SJCRH30 (cell line): Measurements from ENCODE around the gene APC. TPM values are rescaled to one million over a fixed set of nuclear protein-coding genes. Genes with fewer than 3 reads are reported as not detected.

Experiments used
- DNase-seq, 2 experiments: peaks; one replicate each; pipeline ENCODE4 v3.0.0-alpha.2; 2015 to 2020
- H3K27ac ChIP-seq: fragments of 250-450 bp; sonication (Bioruptor Pico); 2 replicates; pipeline ENCODE4 v1.5.1; 2020; ENCODE audit warnings: mild to moderate bottlenecking, moderate library complexity
- H3K27me3 ChIP-seq: fragments of 250-450 bp; sonication (Bioruptor Pico); 2 replicates; pipeline ENCODE4 v1.5.1; 2020; ENCODE audit warnings: mild to moderate bottlenecking, moderate library complexity
- H3K36me3 ChIP-seq: fragments of 250-450 bp; sonication (Bioruptor Pico); 2 replicates; pipeline ENCODE4 v1.5.1; 2020; ENCODE audit warnings: mild to moderate bottlenecking, moderate library complexity
- H3K4me1 ChIP-seq: fragments of 250-450 bp; sonication (Bioruptor Pico); 2 replicates; pipeline ENCODE4 v1.5.1; 2020; ENCODE audit warnings: mild to moderate bottlenecking, moderate library complexity
- H3K4me3 ChIP-seq: fragments of 250-450 bp; sonication (Bioruptor Pico); 2 replicates; pipeline ENCODE4 v1.5.1; 2020; ENCODE audit warnings: mild to moderate bottlenecking, moderate library complexity
- H3K9me3 ChIP-seq: fragments of 250-450 bp; sonication (Bioruptor Pico); replicated peaks from 2 replicates; pipeline ENCODE4 v1.5.1; 2020; ENCODE audit warnings: mild to moderate bottlenecking, moderate library complexity
- total RNA-seq: library from RNA; depleted of rRNA; stranded (reverse); fragments of >200 nt; shearing (Covaris generic); gene quantifications from 2 replicates; pipeline ENCODE4 v1.2.3, GENCODE V29; 2014; rRNA removed

APC gene
- total RNA-seq = 35.9 and 39.6 TPM in 2 replicates

DNA sequence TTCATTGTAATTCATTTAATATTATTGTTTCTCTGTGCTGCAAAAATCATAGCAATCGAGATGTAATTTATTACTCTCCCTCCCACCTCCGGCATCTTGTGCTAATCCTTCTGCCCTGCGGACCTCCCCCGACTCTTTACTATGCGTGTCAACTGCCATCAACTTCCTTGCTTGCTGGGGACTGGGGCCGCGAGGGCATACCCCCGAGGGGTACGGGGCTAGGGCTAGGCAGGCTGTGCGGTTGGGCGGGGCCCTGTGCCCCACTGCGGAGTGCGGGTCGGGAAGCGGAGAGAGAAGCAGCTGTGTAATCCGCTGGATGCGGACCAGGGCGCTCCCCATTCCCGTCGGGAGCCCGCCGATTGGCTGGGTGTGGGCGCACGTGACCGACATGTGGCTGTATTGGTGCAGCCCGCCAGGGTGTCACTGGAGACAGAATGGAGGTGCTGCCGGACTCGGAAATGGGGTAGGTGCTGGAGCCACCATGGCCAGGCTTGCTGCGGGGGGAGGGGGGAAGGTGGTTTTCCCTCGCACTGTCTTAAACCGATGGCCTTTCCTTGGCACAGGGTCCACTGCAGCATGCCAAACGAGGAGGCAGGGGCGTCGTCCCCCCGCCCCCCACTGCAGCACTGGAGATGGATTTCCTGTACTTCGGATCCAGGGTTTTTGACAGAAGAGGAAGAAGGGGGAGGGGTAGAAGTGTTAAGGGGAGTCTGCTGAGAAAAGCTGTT lies at the start of gene APC:
APC (plus strand) TSS at position 423 of the 728 bp plus-strand sequence. CDS start 17,006 bp downstream, outside the sequence.
- no peaks in the 10 kb centered on the region; the same call in 1 of the 2 replicates for H3K4me1 ChIP-seq
- peak within 1 kb of the TSS; percentile 69 for H3K4me3 ChIP-seq
- peak; percentile 93 for DNase-seq
- H3K36me3 ChIP-seq = no peaks in the 10 kb centered on the region
- no peaks in the 10 kb centered on the region for H3K27me3 ChIP-seq
- peak within 1 kb of the TSS; percentile 25 for H3K27ac ChIP-seq
- no peaks in the 10 kb centered on the region for H3K9me3 ChIP-seq

DNA sequence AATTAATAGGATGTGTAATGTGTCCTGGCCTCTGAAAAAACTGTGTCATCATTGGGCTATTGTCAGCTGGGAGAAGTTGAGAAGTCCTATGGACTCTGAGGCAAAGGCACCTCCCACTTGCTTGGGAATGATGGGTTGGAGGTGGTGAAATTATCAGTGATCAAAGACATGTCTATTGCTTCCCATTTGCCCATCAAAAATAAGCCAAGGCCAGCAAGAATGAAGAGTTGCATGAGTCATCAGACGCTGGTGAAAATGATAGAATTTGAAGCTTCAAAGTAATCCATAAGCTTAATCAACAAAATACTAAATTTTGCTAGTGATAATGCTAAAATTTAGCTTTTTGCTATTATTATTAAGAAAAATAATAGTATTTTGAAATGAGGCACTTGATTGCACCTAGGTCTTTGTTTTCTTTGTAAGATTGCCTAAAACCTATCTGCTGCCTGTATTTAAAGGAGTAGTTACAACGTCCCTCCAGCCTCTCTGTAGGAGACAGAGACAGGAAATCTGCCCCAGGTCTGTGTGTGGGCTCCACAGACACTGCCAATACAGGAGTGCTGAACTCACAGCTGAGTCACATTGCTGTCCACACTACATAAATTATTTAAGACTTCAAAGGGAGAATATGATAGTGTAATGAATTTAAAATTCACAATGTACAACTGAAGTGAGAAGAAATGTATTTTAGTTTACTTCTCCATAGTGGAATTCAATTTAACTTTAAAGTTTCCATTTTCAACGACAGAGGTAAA lies 48.4 kb upstream of the APC start:
- no peak overlapping the region for H3K4me3 ChIP-seq
- H3K9me3 ChIP-seq = no peaks in the 10 kb centered on the region
- H3K4me1 ChIP-seq = peaks cover 21% of the 10 kb centered on the region
- peak; percentile 26 to 56 for DNase-seq
- H3K27ac ChIP-seq = no peak overlapping the region
- H3K27me3 ChIP-seq = no peaks in the 10 kb centered on the region
- 0 out of 2 replicates have a peak, but pooled peaks cover 2% of the 10 kb centered on the region for H3K36me3 ChIP-seq

DNA sequence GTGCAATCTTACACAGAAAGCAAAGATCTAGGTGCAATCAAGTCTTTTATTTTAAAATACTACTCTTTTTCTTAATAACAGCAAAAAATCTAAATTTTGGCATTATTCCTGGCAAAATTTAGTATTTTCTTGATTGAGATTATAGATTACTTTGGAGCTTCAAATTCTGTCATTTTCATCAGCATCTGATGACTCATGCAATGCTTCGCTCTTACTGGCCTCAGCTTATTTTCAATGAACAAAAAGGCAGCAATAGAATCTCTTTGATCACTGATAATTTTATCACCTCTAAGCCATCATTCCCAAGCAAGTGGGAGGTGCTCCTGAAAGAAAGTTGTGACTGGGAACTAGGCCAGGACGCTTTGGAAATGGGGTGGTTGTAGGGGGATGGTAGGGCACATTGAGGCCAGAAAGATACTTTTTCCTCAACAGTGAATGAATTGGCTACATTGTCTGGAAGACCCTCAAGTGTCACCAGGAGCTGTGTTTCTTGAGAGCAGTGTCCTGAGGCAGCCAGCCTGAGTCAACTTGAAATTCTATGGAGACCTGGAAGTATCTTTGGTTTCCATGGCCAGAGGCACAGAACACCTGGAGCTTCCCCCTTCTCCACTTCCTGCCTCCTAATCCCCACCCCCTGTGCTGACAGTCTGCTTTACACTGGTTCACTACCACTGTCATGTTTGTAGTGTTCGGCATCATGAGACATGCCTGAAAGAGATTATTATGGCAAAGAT lies 46.9 kb upstream of the APC start:
- Histone ChIP-seq H3K4me3 (no peak overlapping the region), H3K9me3 (no peaks in the 10 kb centered on the region), H3K27ac (no peak overlapping the region)

DNA sequence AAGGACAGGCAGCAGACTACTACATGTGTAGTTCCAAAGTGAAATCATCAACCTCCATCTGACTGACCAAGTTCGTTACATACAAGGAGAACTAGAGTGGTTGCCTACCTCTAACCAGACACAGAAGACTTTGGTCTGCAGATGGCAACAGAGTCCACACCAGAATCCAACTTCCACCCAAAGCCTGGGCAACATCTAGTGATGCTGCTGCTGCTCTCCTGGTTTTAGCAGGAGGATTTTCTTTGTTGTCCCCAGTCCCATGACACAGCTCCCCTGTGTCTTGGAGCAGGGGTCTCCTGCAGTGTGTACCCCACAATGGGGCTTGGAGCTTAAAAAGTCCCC lies 46.4 kb upstream of the APC start:
- Histone ChIP-seq H3K36me3 (0 out of 2 replicates have a peak, but pooled peaks cover 2% of the 10 kb centered on the region), H3K27me3 (no peaks in the 10 kb centered on the region), H3K4me3 (no peak overlapping the region), H3K27ac (no peak overlapping the region), H3K4me1 (peaks cover 27% of the 10 kb centered on the region), H3K9me3 (no peaks in the 10 kb centered on the region)
- no peak for DNase-seq

More for the DNA sequence above, 46.9 kb upstream of the APC start:
- DNase-seq = no peak
- H3K4me1 ChIP-seq = peaks cover 27% of the 10 kb centered on the region
- H3K36me3 ChIP-seq = 0 out of 2 replicates have a peak, but pooled peaks cover 2% of the 10 kb centered on the region
- no peaks in the 10 kb centered on the region for H3K27me3 ChIP-seq

DNA sequence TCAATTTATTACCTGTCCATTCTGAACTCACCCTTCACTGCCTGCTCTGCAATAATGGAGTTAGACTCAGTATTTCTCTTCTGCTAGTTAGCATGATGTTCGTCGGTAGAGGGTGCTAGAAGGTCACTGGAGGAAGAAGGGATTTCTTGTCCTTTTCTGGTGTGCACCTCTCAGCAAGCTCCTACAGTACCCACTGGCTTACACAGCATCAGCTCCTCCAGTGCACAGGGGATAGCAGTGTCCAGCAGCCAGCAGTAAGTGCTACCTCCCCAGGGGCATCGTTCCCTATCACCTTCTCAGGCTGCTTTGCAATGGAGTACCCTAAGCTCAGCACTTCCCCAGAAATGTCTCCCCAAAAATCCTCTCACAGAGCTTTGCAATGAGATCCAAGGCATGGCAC lies 45.9 kb upstream of the APC start:
- Histone ChIP-seq H3K27me3 (no peaks in the 10 kb centered on the region), H3K36me3 (0 out of 2 replicates have a peak, but pooled peaks cover 2% of the 10 kb centered on the region), H3K9me3 (no peaks in the 10 kb centered on the region), H3K4me3 (no peak overlapping the region), H3K27ac (no peak overlapping the region), H3K4me1 (peaks cover 30% of the 10 kb centered on the region)
- no peak for DNase-seq

DNA sequence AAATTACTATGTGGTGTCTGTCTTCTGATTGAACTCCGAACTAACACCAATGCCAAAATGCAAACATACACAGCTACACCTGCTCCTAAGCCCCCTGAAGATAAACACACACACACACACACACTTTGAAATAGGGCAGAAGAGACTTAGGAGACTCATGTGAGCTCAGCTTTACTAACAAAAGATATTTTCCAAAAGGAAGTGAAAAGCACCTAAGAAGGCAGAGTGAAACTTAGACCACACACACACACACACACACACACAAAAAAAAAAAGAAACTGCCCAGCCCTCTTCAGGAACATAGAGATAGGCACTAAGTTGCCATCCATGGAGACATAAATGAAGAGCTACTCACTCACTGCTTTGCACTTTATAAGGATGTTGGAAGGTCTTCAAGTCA lies 45.2 kb upstream of the APC start:
- no peaks in the 10 kb centered on the region for H3K9me3 ChIP-seq
- no peak for DNase-seq

DNA sequence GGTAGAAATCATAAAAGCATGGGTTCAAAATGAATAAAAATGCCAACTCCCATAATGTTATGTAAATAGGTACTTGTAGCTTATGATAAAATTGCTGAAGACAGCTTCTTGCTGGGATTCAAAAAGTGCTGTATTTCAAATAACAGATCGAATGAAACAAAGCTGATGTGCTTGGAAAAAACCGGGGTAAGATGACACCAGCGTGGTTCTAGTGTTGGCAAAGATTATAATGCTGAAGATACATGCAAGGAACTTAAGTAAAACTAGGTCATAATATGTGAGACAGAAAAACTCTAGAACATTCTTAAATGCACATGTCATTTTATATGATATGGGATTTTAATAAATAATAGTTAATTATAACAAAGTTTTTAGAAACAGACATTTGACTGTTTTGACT lies 44.4 kb upstream of the APC start:
- DNase-seq = peak in 1 of 2 experiments; percentile 34
- Histone ChIP-seq H3K27ac (no peak overlapping the region), H3K27me3 (no peaks in the 10 kb centered on the region), H3K4me1 (peaks cover 37% of the 10 kb centered on the region), H3K4me3 (no peak overlapping the region), H3K9me3 (no peaks in the 10 kb centered on the region), H3K36me3 (no peaks in the 10 kb centered on the region)

More for the DNA sequence above, 45.2 kb upstream of the APC start:
- H3K27me3 ChIP-seq = no peaks in the 10 kb centered on the region
- H3K36me3 ChIP-seq = 0 out of 2 replicates have a peak, but pooled peaks cover 2% of the 10 kb centered on the region
- peaks cover 34% of the 10 kb centered on the region for H3K4me1 ChIP-seq
- H3K4me3 ChIP-seq = no peak overlapping the region
- no peak overlapping the region for H3K27ac ChIP-seq

DNA sequence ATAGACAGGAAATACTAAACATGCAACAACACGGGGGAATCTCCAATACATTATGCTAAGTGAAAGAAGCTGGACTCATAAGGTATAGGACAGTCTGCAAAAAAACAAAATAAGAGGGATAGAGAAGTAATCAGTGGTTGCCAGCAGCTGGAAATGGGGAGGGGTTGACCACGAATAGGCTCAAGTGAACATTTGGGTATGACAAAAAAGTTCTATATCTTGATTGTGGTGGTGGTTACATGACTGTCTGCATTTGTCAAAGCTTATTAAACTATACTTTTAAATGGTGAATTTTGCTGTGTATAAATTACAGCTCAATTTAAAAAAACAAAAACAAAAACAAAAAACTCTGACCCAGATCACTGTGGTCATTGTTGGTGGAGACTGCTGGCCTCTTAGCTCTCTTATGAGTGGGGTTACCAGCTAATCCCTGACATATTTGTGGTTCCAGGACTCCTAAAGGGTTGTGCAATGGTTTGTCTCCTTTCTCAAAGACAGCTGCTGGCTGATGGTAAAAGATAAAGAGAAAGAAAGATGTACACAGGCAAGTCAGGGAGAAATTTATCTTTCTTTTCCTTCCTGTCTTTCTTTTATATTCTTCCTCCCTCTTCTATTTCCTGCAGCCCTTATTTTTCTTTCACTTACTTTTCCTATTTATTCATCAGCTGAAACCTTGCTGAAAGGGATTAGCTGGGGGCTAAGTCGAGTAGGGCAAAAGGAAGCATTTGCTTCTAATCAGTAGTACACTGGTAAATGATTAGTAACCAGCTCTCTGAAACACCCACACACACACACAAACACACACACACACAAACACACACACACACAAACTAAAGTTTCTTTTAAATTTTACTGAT lies 42.6 kb upstream of the APC start:
- peak overlapping the region; percentile 35 for H3K4me3 ChIP-seq
- H3K27me3 ChIP-seq = no peaks in the 10 kb centered on the region
- peak; percentile 77 to 95 for DNase-seq
- H3K4me1 ChIP-seq = peaks cover 27% of the 10 kb centered on the region
- peak overlapping the region; percentile 58 for H3K27ac ChIP-seq
- H3K9me3 ChIP-seq = no peaks in the 10 kb centered on the region
- H3K36me3 ChIP-seq = no peaks in the 10 kb centered on the region

DNA sequence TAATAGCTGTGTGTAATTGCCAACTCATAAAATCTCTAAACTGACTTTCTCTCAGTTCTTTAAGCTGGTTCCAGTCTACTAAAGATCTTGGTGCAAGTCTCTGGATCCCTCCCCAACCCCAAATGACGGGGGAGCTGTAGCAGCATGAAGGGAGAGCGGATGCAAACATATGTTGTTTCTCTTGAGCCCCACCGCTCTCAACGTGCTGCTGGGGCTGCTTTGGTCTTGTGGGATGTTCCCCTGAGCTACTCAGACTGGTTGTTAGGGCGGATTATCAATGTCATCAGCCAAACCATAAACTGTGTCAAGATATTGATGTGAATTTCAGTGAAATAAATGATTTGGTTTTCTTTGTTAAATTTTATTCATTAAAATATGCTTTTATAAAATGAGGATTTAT lies 40.9 kb upstream of the APC start:
- DNase-seq = no peak
- Histone ChIP-seq H3K27me3 (no peaks in the 10 kb centered on the region), H3K27ac (no peak overlapping the region), H3K9me3 (no peaks in the 10 kb centered on the region), H3K4me1 (peaks cover 27% of the 10 kb centered on the region), H3K36me3 (no peaks in the 10 kb centered on the region), H3K4me3 (no peak overlapping the region)

DNA sequence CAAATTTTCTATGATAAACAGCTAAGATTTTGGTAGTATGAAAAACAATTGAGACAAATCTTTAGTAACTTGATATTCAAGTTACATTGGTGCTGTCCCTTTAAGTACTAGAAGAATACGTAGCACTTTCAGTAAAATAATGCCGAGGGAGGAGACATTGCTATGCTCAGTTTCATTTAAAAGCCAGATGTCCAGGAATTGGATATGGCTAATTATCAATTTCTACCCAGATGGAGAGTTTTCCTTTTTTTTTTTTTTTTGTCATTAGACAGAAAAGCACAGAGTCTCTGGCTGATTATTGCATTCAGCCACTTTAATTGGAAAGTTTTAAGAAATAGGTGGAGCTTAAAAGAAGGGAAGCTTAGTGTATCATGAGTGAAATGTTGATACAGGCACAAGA lies 40.4 kb upstream of the APC start:
- Histone ChIP-seq H3K36me3 (no peaks in the 10 kb centered on the region), H3K27ac (peak overlapping the region; percentile 24), H3K9me3 (no peaks in the 10 kb centered on the region), H3K4me1 (peaks cover 27% of the 10 kb centered on the region), H3K27me3 (no peaks in the 10 kb centered on the region), H3K4me3 (no peak overlapping the region)
- DNase-seq = peak in 1 of 2 experiments; percentile 45

DNA sequence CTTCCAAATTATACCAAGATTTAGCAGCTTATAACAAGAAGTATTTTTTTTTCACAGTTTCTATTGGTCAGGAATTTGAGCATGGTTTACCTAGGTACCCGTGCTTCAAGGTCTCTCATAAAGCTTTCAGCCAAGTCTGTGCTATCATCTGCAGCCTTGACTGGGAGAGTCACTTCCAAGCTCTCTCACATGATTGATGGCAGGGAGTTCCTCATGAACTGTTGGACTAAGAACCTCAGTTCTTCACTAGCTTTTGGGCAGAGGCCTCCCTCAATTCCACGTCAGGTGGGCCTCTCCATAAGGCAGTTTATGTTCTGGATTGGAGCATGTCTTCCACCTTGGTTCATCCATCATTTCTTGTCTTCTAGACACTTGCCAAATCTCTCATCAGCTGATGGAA lies 39.9 kb upstream of the APC start:
- no peaks in the 10 kb centered on the region for H3K36me3 ChIP-seq
- H3K27me3 ChIP-seq = no peaks in the 10 kb centered on the region
- peaks cover 27% of the 10 kb centered on the region for H3K4me1 ChIP-seq
- H3K9me3 ChIP-seq = no peaks in the 10 kb centered on the region
- H3K4me3 ChIP-seq = no peak overlapping the region
- H3K27ac ChIP-seq = peak overlapping the region; percentile 24
- DNase-seq = no peak

DNA sequence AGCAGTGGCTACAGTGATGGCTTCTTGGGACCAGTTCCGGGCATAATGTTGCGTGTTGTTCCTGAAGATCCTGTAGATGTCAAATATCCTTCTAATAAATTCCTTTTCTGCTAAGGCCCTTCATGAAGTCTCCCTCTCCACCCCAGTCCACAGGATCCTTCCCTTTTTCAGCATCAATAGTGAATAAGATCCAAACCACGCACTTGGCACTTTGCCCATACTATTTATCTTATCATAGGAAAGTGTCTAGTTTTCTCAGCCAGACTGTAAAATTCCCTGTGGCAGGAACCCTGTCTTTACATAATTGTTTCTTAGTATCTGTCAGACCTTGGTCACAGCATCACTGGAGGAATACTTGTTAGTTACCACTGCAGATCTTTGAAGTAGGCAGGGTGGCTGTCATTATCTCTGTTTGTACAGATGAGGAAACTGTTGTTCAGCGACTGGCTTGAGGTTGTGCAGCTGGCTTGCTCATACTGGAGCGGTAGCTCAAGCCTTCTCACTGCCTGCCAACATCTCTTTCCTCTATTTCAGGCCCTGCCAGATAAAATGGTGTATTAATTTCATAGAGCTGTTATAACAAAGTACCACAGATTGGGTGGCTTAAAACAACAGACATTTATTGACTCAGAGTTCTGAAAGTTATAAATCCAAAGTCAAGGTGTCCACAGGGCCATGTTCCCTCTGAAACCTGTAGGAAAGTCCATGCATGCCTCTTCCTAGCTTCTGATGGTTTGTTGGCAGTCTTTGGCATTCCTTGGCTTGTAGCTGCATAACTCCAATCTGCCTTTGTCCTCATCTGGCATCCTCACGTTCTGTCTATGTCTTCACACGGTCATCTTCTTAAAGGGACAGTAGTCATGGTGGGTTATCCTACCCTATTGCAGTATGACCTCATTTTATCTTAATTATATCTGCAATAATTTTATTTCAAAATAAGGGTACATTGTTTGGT lies 33.5 kb upstream of the APC start:
- Histone ChIP-seq H3K27ac (no peak overlapping the region), H3K9me3 (no peaks in the 10 kb centered on the region), H3K4me1 (peaks cover 15% of the 10 kb centered on the region), H3K36me3 (no peaks in the 10 kb centered on the region), H3K27me3 (no peaks in the 10 kb centered on the region), H3K4me3 (no peak overlapping the region)
- peak in 1 of 2 experiments; percentile 53 for DNase-seq

DNA sequence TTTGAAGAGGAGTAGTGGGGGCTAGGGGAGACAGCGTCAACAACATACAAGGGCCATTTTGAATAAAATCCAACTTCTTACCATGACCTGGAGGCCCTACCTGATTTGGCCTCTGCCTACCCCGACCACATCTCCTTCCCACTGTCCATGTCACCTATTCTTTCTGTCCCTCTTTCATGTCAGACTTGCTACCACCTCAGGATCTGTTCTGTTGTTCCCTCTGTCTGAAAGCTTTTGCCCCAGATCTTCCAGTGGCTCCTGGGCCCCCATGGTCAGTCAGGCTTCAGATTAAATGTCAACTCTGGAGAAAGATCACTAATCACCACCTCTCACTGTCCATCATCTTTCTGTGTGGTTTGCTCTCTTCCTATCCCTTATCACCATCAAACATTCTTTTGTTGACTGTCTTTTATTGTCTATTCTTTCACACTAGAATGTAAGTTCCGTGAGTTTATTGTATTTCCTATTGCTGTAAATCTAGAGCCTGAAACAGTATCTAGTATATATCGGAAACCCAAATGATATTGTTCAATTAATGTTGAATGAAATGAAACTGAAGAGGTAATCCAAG lies 31.2 kb upstream of the APC start:
- peak overlapping the region; percentile 78 for H3K4me3 ChIP-seq
- no peaks in the 10 kb centered on the region for H3K27me3 ChIP-seq
- no peak for DNase-seq
- H3K4me1 ChIP-seq = peaks cover 17% of the 10 kb centered on the region
- H3K9me3 ChIP-seq = no peaks in the 10 kb centered on the region
- no peaks in the 10 kb centered on the region for H3K36me3 ChIP-seq
- peak overlapping the region; percentile 56; the same call in 1 of the 2 replicates for H3K27ac ChIP-seq
